ENCODE results near the gene CR1.
"Not testable (repeated sequence)": the region's sequence is repeated elsewhere in the genome, so short reads cannot be mapped to it uniquely, and the experiment has no call there.

The CR1 gene

DNA sequence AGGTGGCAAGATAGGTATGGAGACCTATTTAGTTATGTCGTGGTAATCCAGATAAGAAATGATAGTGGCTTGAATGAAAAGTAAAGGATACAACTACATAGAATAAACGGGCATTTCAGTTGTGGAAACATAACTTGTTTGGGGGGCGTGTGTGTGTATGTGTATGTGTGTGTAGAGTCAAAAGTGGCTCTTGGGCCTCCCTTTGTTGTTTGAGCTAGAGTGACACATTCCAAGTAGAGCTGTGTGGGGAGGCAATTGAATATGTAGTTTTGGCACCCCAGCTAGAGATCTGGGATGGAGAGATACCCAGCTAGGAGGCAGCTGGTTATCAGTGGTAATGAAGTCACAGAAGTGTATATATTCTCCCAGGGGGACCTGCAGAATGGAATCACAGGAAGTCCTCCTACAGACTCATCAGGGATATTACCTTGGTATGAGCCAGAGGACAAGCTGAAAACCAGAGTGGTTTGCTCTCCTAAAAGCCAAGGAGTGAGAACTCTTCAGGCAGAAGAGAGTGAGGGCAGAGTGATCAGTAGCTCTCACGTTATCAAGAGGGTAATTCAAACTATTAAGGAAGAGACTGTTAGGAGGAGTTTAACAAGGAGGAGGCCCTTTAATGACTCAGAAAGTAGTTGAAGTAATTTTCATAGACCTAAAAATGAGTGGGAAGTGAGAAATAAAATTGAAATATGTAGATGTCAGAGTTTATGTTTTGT is 154.1 kb downstream of the CR1 start:
- no peaks in the 10 kb centered on the region for H3K9me3 Mint-ChIP-seq
- H3K36me3 Mint-ChIP-seq (ENCODE audit: low read depth): no peaks in the 10 kb centered on the region
- ATAC-seq (no peak), DNase-seq (no peak)
- H3K27ac Mint-ChIP-seq: no peak overlapping the region
- H3K27me3 Mint-ChIP-seq: peaks cover 2% of the 10 kb centered on the region
- peaks cover 2% of the 10 kb centered on the region for H3K4me1 Mint-ChIP-seq
- H3K4me3 Mint-ChIP-seq: no peak overlapping the region

- Mint-ChIP-seq H3K36me3 (ENCODE audit: low read depth) (no peaks in the 10 kb centered on the region), H3K27me3 (peaks cover 2% of the 10 kb centered on the region), H3K4me1 (no peaks in the 10 kb centered on the region), H3K9me3 (no peaks in the 10 kb centered on the region), H3K4me3 (no peak overlapping the region), H3K27ac (no peak overlapping the region)
- DNase-seq (no peak), ATAC-seq (no peak)
Measured at GRCh38 chr1:207651583-207651982, 155.6 kb downstream of the CR1 start.

DNA sequence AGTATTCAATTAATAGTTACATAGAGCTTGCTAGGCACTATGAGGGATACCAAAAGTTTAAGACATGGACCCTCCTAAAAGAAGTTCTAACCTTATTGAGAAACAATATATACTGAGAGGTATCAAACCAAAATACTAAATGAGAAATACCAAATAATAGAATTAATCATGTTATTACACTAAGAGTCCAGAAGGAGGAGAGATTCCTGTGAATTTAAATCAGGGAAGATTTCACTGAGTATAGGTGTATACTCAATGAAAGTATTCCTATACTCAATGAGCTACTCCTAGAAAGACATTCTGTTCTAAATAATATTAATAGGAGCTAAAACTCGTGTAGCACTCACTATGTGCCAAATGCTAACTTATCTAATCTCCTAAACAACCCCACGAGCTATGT is 158.4 kb downstream of the CR1 start:
- no peak for DNase-seq

GRCh38 chr1:207658408-207658807 is 162.5 kb downstream of the CR1 start:
- Mint-ChIP-seq H3K36me3 (ENCODE audit: low read depth) (no peaks in the 10 kb centered on the region), H3K9me3 (no peaks in the 10 kb centered on the region), H3K4me1 (no peaks in the 10 kb centered on the region), H3K27me3 (no peaks in the 10 kb centered on the region), H3K4me3 (no peak overlapping the region), H3K27ac (no peak overlapping the region)
- DNase-seq: no peak
- ATAC-seq: no peak

More for the DNA sequence above, 158.4 kb downstream of the CR1 start:
- peaks cover 2% of the 10 kb centered on the region for H3K27me3 Mint-ChIP-seq
- H3K27ac Mint-ChIP-seq: no peak overlapping the region
- no peaks in the 10 kb centered on the region for H3K4me1 Mint-ChIP-seq
- H3K4me3 Mint-ChIP-seq: no peak overlapping the region
- no peaks in the 10 kb centered on the region for H3K36me3 Mint-ChIP-seq (ENCODE audit: low read depth)
- H3K9me3 Mint-ChIP-seq: no peaks in the 10 kb centered on the region
- no peak for ATAC-seq

GRCh38 chr1:207658904-207659485 is 163.0 kb downstream of the CR1 start:
- no peak overlapping the region for H3K4me3 Mint-ChIP-seq
- no peak overlapping the region for H3K27ac Mint-ChIP-seq
- no peak for DNase-seq
- H3K27me3 Mint-ChIP-seq: no peaks in the 10 kb centered on the region
- no peaks in the 10 kb centered on the region for H3K4me1 Mint-ChIP-seq
- H3K36me3 Mint-ChIP-seq (ENCODE audit: low read depth): no peaks in the 10 kb centered on the region
- H3K9me3 Mint-ChIP-seq: no peaks in the 10 kb centered on the region
- peak; percentile 15 for ATAC-seq

DNA sequence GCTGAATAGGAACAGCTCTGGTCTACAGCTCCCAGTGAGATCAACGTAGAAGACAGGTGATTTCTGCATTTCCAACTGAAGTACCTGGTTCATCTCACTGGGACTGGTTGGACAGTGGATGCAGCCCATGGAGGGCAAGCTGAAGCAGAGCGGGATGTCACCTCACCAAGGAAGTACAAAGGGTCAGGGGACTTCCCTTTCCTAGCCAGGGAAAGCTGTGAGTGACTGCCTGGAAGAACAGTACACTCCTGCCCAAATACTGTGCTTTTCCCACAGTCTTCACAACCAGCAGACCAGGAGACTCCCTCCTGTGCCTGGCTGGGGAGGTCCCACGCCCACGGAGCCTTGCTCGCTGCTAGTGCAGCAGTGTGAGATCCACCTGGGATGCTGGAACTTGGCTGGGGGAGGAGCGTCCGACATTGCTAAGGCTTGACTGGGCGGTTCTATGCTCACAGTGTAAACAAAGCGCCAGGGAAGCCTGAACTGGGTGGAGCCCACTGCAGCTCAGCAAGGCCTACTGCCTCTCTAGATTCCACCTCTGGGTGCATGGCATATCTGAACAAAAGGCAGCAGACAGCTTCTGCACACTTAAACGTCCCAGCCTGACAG is 163.7 kb downstream of the CR1 start:
- Mint-ChIP-seq H3K27me3 (no peaks in the 10 kb centered on the region), H3K27ac (no peak overlapping the region), H3K9me3 (no peaks in the 10 kb centered on the region), H3K4me1 (no peaks in the 10 kb centered on the region), H3K4me3 (no peak overlapping the region), H3K36me3 (ENCODE audit: low read depth) (no peaks in the 10 kb centered on the region)
- DNase-seq (no peak), ATAC-seq (no peak)

- not testable (repeated sequence) for H3K4me1 Mint-ChIP-seq; H3K27me3 Mint-ChIP-seq; DNase-seq; H3K36me3 Mint-ChIP-seq (ENCODE audit: low read depth); H3K27ac Mint-ChIP-seq; H3K4me3 Mint-ChIP-seq; H3K9me3 Mint-ChIP-seq; ATAC-seq
Measured at GRCh38 chr1:207661420-207661819, 165.5 kb downstream of the CR1 start.

DNA sequence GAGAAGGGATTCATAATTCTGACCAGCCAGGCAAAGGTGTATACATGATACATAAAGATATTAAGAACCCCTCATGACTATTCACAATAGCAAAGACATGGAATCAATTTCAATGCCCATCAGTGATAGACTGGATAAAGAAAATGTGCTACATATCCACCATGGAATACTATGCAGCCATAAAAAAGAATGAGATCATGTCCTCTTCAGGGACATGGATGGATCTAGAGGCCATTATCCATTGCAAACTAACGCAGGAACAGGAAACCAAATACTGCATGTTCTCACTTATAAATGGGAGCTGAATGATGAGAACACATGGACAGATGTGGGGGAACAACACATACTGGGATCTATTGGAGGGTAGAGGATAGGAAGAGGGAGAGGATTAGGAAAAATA is 170.4 kb downstream of the CR1 start:
- Mint-ChIP-seq H3K4me1 (peaks cover 3% of the 10 kb centered on the region), H3K9me3 (peaks cover 7% of the 10 kb centered on the region), H3K4me3 (no peak overlapping the region), H3K27ac (no peak overlapping the region), H3K36me3 (ENCODE audit: low read depth) (no peaks in the 10 kb centered on the region), H3K27me3 (peaks cover 54% of the 10 kb centered on the region)
- no peak for DNase-seq
- no peak for ATAC-seq

GRCh38 chr1:207669528-207670009 is 173.6 kb downstream of the CR1 start:
- peaks cover 3% of the 10 kb centered on the region for H3K4me1 Mint-ChIP-seq
- DNase-seq (no peak), ATAC-seq (no peak)
- no peak overlapping the region for H3K27ac Mint-ChIP-seq
- H3K9me3 Mint-ChIP-seq: peaks cover 7% of the 10 kb centered on the region
- H3K4me3 Mint-ChIP-seq: no peak overlapping the region
- H3K36me3 Mint-ChIP-seq (ENCODE audit: low read depth): no peaks in the 10 kb centered on the region
- H3K27me3 Mint-ChIP-seq: peaks cover 66% of the 10 kb centered on the region

GRCh38 chr1:207670192-207670591 is 174.2 kb downstream of the CR1 start:
- Mint-ChIP-seq H3K27ac (no peak overlapping the region), H3K36me3 (ENCODE audit: low read depth) (no peaks in the 10 kb centered on the region), H3K4me3 (no peak overlapping the region), H3K27me3 (peaks cover 69% of the 10 kb centered on the region), H3K4me1 (peaks cover 3% of the 10 kb centered on the region), H3K9me3 (peaks cover 7% of the 10 kb centered on the region)
- DNase-seq: no peak
- ATAC-seq: no peak

DNA sequence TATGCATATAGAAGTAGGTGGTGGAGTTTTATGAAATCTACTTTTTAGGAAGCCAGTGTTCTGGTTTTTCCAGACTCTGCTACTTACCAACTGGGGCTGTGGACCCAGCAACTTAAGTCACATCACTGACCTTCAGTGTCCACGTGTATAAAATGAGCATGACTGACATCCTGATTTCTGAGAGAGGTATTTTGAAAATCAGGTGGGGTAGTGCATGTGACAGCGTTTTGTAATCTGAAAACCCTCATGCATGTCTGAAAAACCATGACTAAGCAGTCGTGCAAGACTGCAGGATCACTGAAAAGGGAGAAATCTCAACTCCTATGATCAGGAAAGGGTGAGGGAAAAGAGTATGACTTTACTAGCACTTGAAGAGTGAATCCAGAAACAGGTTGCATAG is 175.0 kb downstream of the CR1 start:
- H3K27me3 Mint-ChIP-seq: peaks cover 66% of the 10 kb centered on the region
- peaks cover 5% of the 10 kb centered on the region for H3K9me3 Mint-ChIP-seq
- DNase-seq: no peak
- H3K4me1 Mint-ChIP-seq: peaks cover 3% of the 10 kb centered on the region
- H3K27ac Mint-ChIP-seq: no peak overlapping the region
- ATAC-seq: no peak
- H3K36me3 Mint-ChIP-seq (ENCODE audit: low read depth): no peaks in the 10 kb centered on the region
- H3K4me3 Mint-ChIP-seq: no peak overlapping the region

DNA sequence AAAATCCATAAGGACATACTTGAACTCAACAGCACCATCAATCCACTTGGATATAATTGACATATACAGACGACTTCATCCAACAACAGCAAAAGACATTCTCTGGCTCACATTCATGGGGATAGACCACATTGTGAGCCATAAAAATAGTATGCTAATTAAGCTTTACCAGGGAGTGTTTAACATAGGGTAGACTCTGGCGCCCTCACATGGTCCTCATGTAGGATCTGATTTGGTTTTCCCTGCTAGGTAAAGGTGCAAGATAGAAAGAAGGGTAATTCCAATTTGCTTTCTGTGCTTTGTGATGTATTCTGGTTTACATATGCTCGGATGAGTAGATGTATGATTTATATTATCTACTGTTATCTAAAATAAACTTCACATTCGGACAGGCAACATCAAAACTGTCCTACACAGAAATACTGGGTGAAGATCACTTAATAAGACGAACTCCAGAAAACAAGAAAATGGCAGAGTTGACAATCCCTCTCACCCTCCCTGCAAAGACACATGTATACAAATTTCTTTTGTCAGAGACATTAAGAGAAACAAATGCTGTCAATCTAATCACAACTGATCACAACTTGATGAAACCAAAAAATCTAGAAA is 176.7 kb downstream of the CR1 start:
- Mint-ChIP-seq H3K27ac (no peak overlapping the region), H3K4me3 (no peak overlapping the region)
- peak; percentile 14 for DNase-seq

GRCh38 chr1:207673399-207673798 is 177.4 kb downstream of the CR1 start:
- H3K9me3 Mint-ChIP-seq: no peaks in the 10 kb centered on the region
- peaks cover 1% of the 10 kb centered on the region for H3K4me1 Mint-ChIP-seq
- ATAC-seq (no peak), DNase-seq (no peak)
- H3K36me3 Mint-ChIP-seq (ENCODE audit: low read depth): no peaks in the 10 kb centered on the region
- no peak overlapping the region for H3K4me3 Mint-ChIP-seq
- H3K27me3 Mint-ChIP-seq: peaks cover 45% of the 10 kb centered on the region
- H3K27ac Mint-ChIP-seq: no peak overlapping the region

More for the DNA sequence above, 176.7 kb downstream of the CR1 start:
- no peak for ATAC-seq
- H3K4me1 Mint-ChIP-seq: peaks cover 3% of the 10 kb centered on the region
- H3K27me3 Mint-ChIP-seq: peaks cover 53% of the 10 kb centered on the region
- no peaks in the 10 kb centered on the region for H3K36me3 Mint-ChIP-seq (ENCODE audit: low read depth)
- no peaks in the 10 kb centered on the region for H3K9me3 Mint-ChIP-seq

DNA sequence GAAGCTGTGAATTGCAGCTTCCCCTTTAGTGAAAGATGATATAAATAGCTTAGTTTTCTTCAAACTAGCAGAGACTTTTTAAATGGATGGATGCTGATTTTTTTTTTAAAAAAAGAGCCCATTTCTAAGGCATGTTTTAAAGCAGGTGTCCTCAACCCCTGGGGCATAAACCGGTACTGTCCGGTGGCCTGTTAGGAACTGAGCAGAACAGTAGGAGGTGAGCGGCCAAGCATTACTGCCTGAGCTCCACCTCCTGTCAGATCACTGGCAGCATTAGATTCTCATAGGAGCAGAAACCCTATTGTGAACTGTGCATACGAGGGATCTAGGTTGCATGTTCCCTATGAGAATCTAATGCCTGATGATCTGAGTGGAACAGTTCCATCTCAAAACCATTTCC is 180.2 kb downstream of the CR1 start:
- DNase-seq (no peak), ATAC-seq (no peak)
- Mint-ChIP-seq H3K9me3 (no peaks in the 10 kb centered on the region), H3K4me3 (no peak overlapping the region), H3K4me1 (no peaks in the 10 kb centered on the region), H3K36me3 (ENCODE audit: low read depth) (no peaks in the 10 kb centered on the region), H3K27ac (no peak overlapping the region), H3K27me3 (peaks cover 21% of the 10 kb centered on the region)
